Breast epithelium (tissue), 4 donors: ENCODE results near the gene PKN1. TPM values are rescaled to one million over a fixed set of nuclear protein-coding genes. Genes with fewer than 3 reads are reported as not detected.
A peak's percentile ranks its signal among the peaks of the same experiment; 100 is the strongest.
"Not testable (repeated sequence)": the region's sequence is repeated elsewhere in the genome, so short reads cannot be mapped to it uniquely, and the experiment has no call there.

ENCODE experiments used
- DNase-seq, 2 donors: peaks; one replicate each; pipeline ENCODE4 v3.0.0-alpha.2; 2019; ENCODE audit warnings: low spot score in 2 of 2
- H3K27ac ChIP-seq, 2 donors: fragments of 200-600 bp; sonication (generic) in 1 of 2; one replicate each; pipeline ENCODE4 v1.5.1; 2016 to 2019; ENCODE audit warnings: mild to moderate bottlenecking in 1 of 2
- H3K27me3 ChIP-seq, 2 donors: fragments of 200-600 bp; sonication (generic) in 1 of 2; one replicate each; pipeline versions ENCODE4 v1.5.1 to v1.6.0; 2017 to 2019; ENCODE audit warnings: control low read depth in 1 of 2, mild to moderate bottlenecking in 1 of 2
- H3K36me3 ChIP-seq: fragments of 200-600 bp; one replicate; pipeline ENCODE4 v1.5.1; 2019
- H3K4me1 ChIP-seq, 2 donors: fragments of 200-600 bp; sonication (generic); one replicate each; pipeline ENCODE4 v1.5.1; 2016 to 2019; ENCODE audit warnings: control low read depth in 1 of 2
- H3K4me3 ChIP-seq, 3 donors: fragments of 200-600 bp; sonication (generic); 1 replicate in 2 of 3; 2 replicates in 1 of 3; pipeline ENCODE4 v1.5.1; 2016 to 2019; ENCODE audit warnings: mild to moderate bottlenecking in 3 of 3, moderate library complexity in 2 of 3
- H3K9me3 ChIP-seq, 2 donors: fragments of 200-600 bp; sonication (generic) in 1 of 2; one replicate each; pipeline ENCODE4 v1.5.1; 2016 to 2019; ENCODE audit warnings: control low read depth in 1 of 2
- POLR2A ChIP-seq: fragments of 450-650 bp; IDR thresholded peaks from one replicate; pipeline ENCODE4 v1.6.1; 2016; ENCODE audit warnings: antibody characterized with exemption, mild to moderate bottlenecking, moderate library complexity
- POLR2AphosphoS5 ChIP-seq, 3 donors: sonication (generic); formaldehyde crosslinking; IDR thresholded peaks; one replicate each; pipeline ENCODE4 v1.6.1; 2017; ENCODE audit warnings: antibody characterized with exemption in 3 of 3
- intact Hi-C: fragments of 100-400 bp; cut with DNase I; formaldehyde crosslinking; loops from one replicate; pipeline ENCODE4 v1.15.1; 2023; ENCODE audit warnings: low total_unique reads
- total RNA-seq, 3 donors: library from RNA; depleted of rRNA; stranded (reverse); fragments of >200 nt; gene quantifications; one replicate each; pipeline ENCODE4 v1.1.0, GENCODE V29; 2016
- TF ChIP-seq, protein P1 (sequence below), 3 donors: fragments of 450-650 bp; IDR thresholded peaks; one replicate each; pipeline ENCODE4 v1.5.1; 2016 to 2017; ENCODE audit warnings: antibody characterized with exemption in 3 of 3, mild to moderate bottlenecking in 3 of 3, moderate library complexity in 3 of 3

Gene PKN1
- total RNA-seq, 3 donors from 2014 or later, result 40.8 to 78.1 (median 59.6) TPM

DNA sequence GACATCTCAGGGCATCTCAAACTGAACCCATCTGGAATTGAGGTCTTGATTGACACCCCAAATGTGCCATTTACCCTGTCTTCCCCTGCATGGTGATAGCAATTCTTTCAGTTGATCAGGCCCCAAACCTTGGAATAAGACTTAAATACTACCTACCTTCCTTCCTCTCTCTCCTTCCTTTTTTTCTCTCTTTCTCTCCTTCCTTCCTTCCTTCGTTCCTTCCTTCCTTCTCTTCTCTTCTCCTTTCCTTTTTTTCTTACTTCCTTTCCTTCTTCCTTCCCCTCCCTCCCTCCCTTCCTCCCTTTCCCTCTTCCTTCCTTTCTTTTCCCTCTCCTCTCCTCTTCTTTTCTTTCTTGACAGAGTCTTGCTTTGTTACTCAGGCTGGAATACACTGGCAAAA is 70.2 kb downstream of the PKN1 start:
- Histone ChIP-seq H3K4me3 (no peak overlapping the region), H3K4me1 (peaks cover 0 to 3% of the 10 kb centered on the region in 2 donors), H3K27me3 (no peaks in the 10 kb centered on the region), H3K36me3 (no peaks in the 10 kb centered on the region), H3K9me3 (no peaks in the 10 kb centered on the region), H3K27ac (peak overlapping the region; percentile 45 to 92)
- intact Hi-C loops, result loop anchor here (5.0 kb wide), 1 partner anchor 1759 kb away; no protein-coding TSS in a partner anchor
- TF ChIP-seq, protein P1, sequence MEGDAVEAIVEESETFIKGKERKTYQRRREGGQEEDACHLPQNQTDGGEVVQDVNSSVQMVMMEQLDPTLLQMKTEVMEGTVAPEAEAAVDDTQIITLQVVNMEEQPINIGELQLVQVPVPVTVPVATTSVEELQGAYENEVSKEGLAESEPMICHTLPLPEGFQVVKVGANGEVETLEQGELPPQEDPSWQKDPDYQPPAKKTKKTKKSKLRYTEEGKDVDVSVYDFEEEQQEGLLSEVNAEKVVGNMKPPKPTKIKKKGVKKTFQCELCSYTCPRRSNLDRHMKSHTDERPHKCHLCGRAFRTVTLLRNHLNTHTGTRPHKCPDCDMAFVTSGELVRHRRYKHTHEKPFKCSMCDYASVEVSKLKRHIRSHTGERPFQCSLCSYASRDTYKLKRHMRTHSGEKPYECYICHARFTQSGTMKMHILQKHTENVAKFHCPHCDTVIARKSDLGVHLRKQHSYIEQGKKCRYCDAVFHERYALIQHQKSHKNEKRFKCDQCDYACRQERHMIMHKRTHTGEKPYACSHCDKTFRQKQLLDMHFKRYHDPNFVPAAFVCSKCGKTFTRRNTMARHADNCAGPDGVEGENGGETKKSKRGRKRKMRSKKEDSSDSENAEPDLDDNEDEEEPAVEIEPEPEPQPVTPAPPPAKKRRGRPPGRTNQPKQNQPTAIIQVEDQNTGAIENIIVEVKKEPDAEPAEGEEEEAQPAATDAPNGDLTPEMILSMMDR (IDR thresholded peaks at IDR 0.05), result no peak
- TF ChIP-seq POLR2A, result no peak
- TF ChIP-seq POLR2AphosphoS5 (IDR thresholded peaks at IDR 0.05), result no peak
- no peak for DNase-seq

GRCh38 chr19:14504575-14504974 is 71.5 kb downstream of the PKN1 start:
- H3K9me3 ChIP-seq, H3K36me3 ChIP-seq, H3K27me3 ChIP-seq, DNase-seq, H3K4me3 ChIP-seq, H3K4me1 ChIP-seq: not testable (repeated sequence)
- H3K27ac ChIP-seq, result peak overlapping the region; percentile 38 to 92
- intact Hi-C loops, result loop anchor here (5.0 kb wide), 1 partner anchor 1758 kb away; no protein-coding TSS in a partner anchor

- intact Hi-C loops, result no loop called here
- peak; percentile 70 to 73 for DNase-seq
- peak overlapping the region; percentile 86 to 92 for H3K27ac ChIP-seq
Observed at GRCh38 chr19:14505488-14506239, 72.6 kb downstream of the PKN1 start.

GRCh38 chr19:14507704-14508542 is 74.8 kb downstream of the PKN1 start:
- TF ChIP-seq, protein P1 (IDR thresholded peaks at IDR 0.05), result no peak
- TF ChIP-seq POLR2A (no peak), POLR2AphosphoS5 (IDR thresholded peaks at IDR 0.05) (no peak)
- Histone ChIP-seq H3K27ac (peak overlapping the region in 1 of 2 donors; percentile 92), H3K36me3 (no peaks in the 10 kb centered on the region), H3K4me3 (no peak overlapping the region), H3K9me3 (no peaks in the 10 kb centered on the region), H3K27me3 (no peaks in the 10 kb centered on the region), H3K4me1 (no peaks in the 10 kb centered on the region)
- no peak for DNase-seq
- intact Hi-C loops, result no loop called here

More at GRCh38 chr19:14505488-14506239, 72.6 kb downstream of the PKN1 start:
- TF ChIP-seq POLR2A, result no peak
- TF ChIP-seq, protein P1 (IDR thresholded peaks at IDR 0.05), result peak; percentile 34 to 58 (median 58)
- TF ChIP-seq POLR2AphosphoS5 (IDR thresholded peaks at IDR 0.05), result peak in 1 of 3 donors; percentile 34
- no peaks in the 10 kb centered on the region for H3K27me3 ChIP-seq
- H3K4me3 ChIP-seq, result no peak overlapping the region
- no peaks in the 10 kb centered on the region for H3K36me3 ChIP-seq
- H3K4me1 ChIP-seq, result peaks cover 0 to 3% of the 10 kb centered on the region in 2 donors
- no peaks in the 10 kb centered on the region for H3K9me3 ChIP-seq

- no peaks in the 10 kb centered on the region for H3K9me3 ChIP-seq
- H3K27me3 ChIP-seq, result no peaks in the 10 kb centered on the region
- H3K27ac ChIP-seq, result peak overlapping the region; percentile 19 to 64
- H3K4me1 ChIP-seq, result peaks cover under 1 to 3% of the 10 kb centered on the region in 2 donors
- peaks cover 3% of the 10 kb centered on the region for H3K36me3 ChIP-seq
- peak overlapping the region in 2 of 3 donors; percentile 11 to 13 for H3K4me3 ChIP-seq
- TF ChIP-seq, protein P1 (IDR thresholded peaks at IDR 0.05), result no peak
- peak in 1 of 3 donors; percentile 73 for TF ChIP-seq POLR2AphosphoS5 (IDR thresholded peaks at IDR 0.05)
- no peak for TF ChIP-seq POLR2A
- intact Hi-C loops, result no loop called here
- DNase-seq, result no peak
Observed at GRCh38 chr19:14510311-14511228, 77.5 kb downstream of the PKN1 start.
